GM12878 (cell line): ENCODE results near the gene TK2. TPM values are rescaled to one million over a fixed set of nuclear protein-coding genes. Genes with fewer than 3 reads are reported as not detected.

Experiments used
- ATAC-seq: fragments of 200-7000 bp; cut with Tn5 transposase; 3 replicates; pipeline ENCODE4 v1.9.1; 2020; ENCODE audit warnings: mild to moderate bottlenecking, moderate library complexity
- BruUV-seq: library from RNA; stranded (reverse); fragments of 400-500 nt; replicated peaks from 2 replicates; lab custom pipeline; 2021; lab: Mats Ljungman, UMichigan
- CTCF ChIA-PET: fragments of 300-600 bp; sonication (Branson Sonifier 250); formaldehyde crosslinking; extraction: SDS; loops from one replicate; lab custom pipeline; 2021; ENCODE audit warnings: inconsistent platforms; lab: Yijun Ruan, JAX
- POLR2A ChIA-PET: fragments of 350-600 bp; formaldehyde crosslinking; extraction: SDS; loops from one replicate; lab custom pipeline; 2021; ENCODE audit warnings: inconsistent platforms; lab: Charles Lee
- RAD21 ChIA-PET: fragments of 300-600 bp; sonication (Branson Sonifier 250); formaldehyde crosslinking; loops from one replicate; lab custom pipeline; 2023; ENCODE audit warnings: antibody characterized with exemption; ENCODE audit not compliant: unreplicated experiment; lab: Charles Lee
- SMC1A ChIA-PET: fragments of 300-600 bp; sonication (Branson Sonifier 250); formaldehyde crosslinking; loops from one replicate; lab custom pipeline; 2023; ENCODE audit not compliant: unreplicated experiment, uncharacterized antibody; lab: Charles Lee
- DNase-seq: peaks from one replicate; pipeline ENCODE4 v3.0.0-alpha.2; 2011; ENCODE audit warnings: low read depth, low spot score
- FAIRE-seq: peaks from 3 replicates; lab custom pipeline; 2011; peaks lifted over from hg19 to GRCh38; lab: Jason Lieb, UNC
- H2AFZ ChIP-seq: 2 replicates; pipeline ENCODE4 v1.6.0; 2011; ENCODE audit warnings: low read depth, low read length, control low read depth; ENCODE audit not compliant: control insufficient read depth
- H3K27ac ChIP-seq: 2 replicates; pipeline ENCODE4 v1.5.1; 2011; ENCODE audit warnings: control low read depth; ENCODE audit not compliant: control insufficient read depth, insufficient read depth
- H3K27me3 ChIP-seq, 2 experiments: replicated peaks in 1 of 2; 2 replicates each; pipeline versions ENCODE4 v1.6.0 to v1.6.1; 2011; ENCODE audit warnings: low read length in 1 of 2; ENCODE audit not compliant: control insufficient read depth in 2 of 2, insufficient read depth in 2 of 2
- H3K36me3 ChIP-seq, 2 experiments: 2 replicates each; pipeline ENCODE4 v1.5.1; 2011; ENCODE audit warnings: low read length in 1 of 2; ENCODE audit not compliant: control insufficient read depth in 2 of 2, insufficient read depth in 2 of 2
- H3K4me1 ChIP-seq: 2 replicates; pipeline ENCODE4 v1.6.1; 2011; ENCODE audit warnings: mild to moderate bottlenecking, low read length, moderate library complexity, mixed read lengths; ENCODE audit not compliant: control insufficient read depth, insufficient read depth
- H3K4me2 ChIP-seq: 2 replicates; pipeline ENCODE4 v1.6.0; 2011; ENCODE audit warnings: control low read depth; ENCODE audit not compliant: control insufficient read depth, insufficient read depth
- H3K4me3 ChIP-seq: fragments of 200-600 bp; sonication (generic); 2 replicates; pipeline ENCODE4 v1.5.1; 2016
- H3K79me2 ChIP-seq: 2 replicates; pipeline ENCODE4 v1.6.0; 2011; ENCODE audit warnings: low read length; ENCODE audit not compliant: control insufficient read depth, insufficient read depth
- H3K9ac ChIP-seq: 2 replicates; pipeline ENCODE4 v1.8.0; 2011; ENCODE audit warnings: low read length, control low read depth, mixed read lengths; ENCODE audit not compliant: control insufficient read depth, insufficient read depth
- H3K9me3 ChIP-seq: replicated peaks from 3 replicates; pipeline ENCODE4 v1.5.1; 2011; ENCODE audit warnings: mild to moderate bottlenecking, low read length; ENCODE audit not compliant: control insufficient read depth, insufficient read depth
- H4K20me1 ChIP-seq: 2 replicates; pipeline ENCODE4 v1.6.0; 2011; ENCODE audit not compliant: control insufficient read depth, insufficient read depth
- CEBPZ ChIP-seq: fragments of 150-350 bp; IDR thresholded peaks from 2 replicates; pipeline ENCODE4 v1.6.1; 2016; ENCODE audit warnings: low read depth, low read length
- CHD2 ChIP-seq: IDR thresholded peaks from 2 replicates; pipeline ENCODE4 v1.6.1; 2011; ENCODE audit warnings: low read depth, low read length, improper control_type of control experiment, borderline replicate concordance
- EED ChIP-seq: sonication (generic); IDR thresholded peaks from 2 replicates; pipeline ENCODE4 v1.6.1; 2016; ENCODE audit warnings: antibody characterized with exemption, low read depth
- EGR1 ChIP-seq, 2 experiments: IDR thresholded peaks; 1 replicate in 1 of 2; 2 replicates in 1 of 2; pipeline ENCODE4 v1.6.1; 2011 to 2012; ENCODE audit warnings: low read depth in 2 of 2, low read length in 2 of 2, borderline replicate concordance in 1 of 2, mild to moderate bottlenecking in 1 of 2, moderate library complexity in 1 of 2
- ELK1 ChIP-seq: IDR thresholded peaks from 2 replicates; pipeline ENCODE4 v1.6.1; 2012; ENCODE audit warnings: low read depth, low read length, improper control_type of control experiment
- FOS ChIP-seq: IDR thresholded peaks from 3 replicates; pipeline ENCODE4 v1.6.1; 2011; ENCODE audit warnings: borderline replicate concordance; ENCODE audit not compliant: insufficient read length; ENCODE audit errors: extremely low read depth
- KAT2A ChIP-seq: conservative IDR thresholded peaks from 2 replicates; pipeline ENCODE4 v1.6.1; 2011; ENCODE audit warnings: low read depth, low read length; ENCODE audit not compliant: control insufficient read depth
- NBN ChIP-seq: fragments of 450-650 bp; IDR thresholded peaks from 2 replicates; pipeline ENCODE4 v1.6.1; 2016
- RFX5 ChIP-seq: IDR thresholded peaks from 2 replicates; pipeline ENCODE4 v1.6.1; 2011; ENCODE audit warnings: low read depth, low read length, improper control_type of control experiment
- SIN3A ChIP-seq: IDR thresholded peaks from 2 replicates; pipeline ENCODE4 v1.6.1; 2012; ENCODE audit warnings: low read depth, low read length, improper control_type of control experiment
- SMARCA5 ChIP-seq: fragments of 450-650 bp; IDR thresholded peaks from 2 replicates; pipeline ENCODE4 v1.6.1; 2017; ENCODE audit warnings: mild to moderate bottlenecking
- TAF1 ChIP-seq: IDR thresholded peaks from 2 replicates; pipeline ENCODE4 v1.6.1; 2011; ENCODE audit warnings: mild to moderate bottlenecking, low read depth, low read length, borderline replicate concordance
- USF2 ChIP-seq: IDR thresholded peaks from 2 replicates; pipeline ENCODE4 v1.6.1; 2011; ENCODE audit warnings: low read depth, low read length, improper control_type of control experiment, borderline replicate concordance
- YY1 ChIP-seq: IDR thresholded peaks from 2 replicates; pipeline ENCODE4 v1.6.1; 2011; ENCODE audit warnings: low read depth, mild to moderate bottlenecking, low read length
- ZBED1 ChIP-seq: IDR thresholded peaks from 2 replicates; pipeline ENCODE4 v1.6.1; 2016; ENCODE audit warnings: borderline replicate concordance
- ZNF274 ChIP-seq: IDR thresholded peaks from one replicate; pipeline ENCODE4 v1.8.0; 2011; ENCODE audit not compliant: insufficient read length, insufficient read depth
- WGBS: methylation state at CpG from one replicate; pipeline ENCODE4 v1.1.6; 2016; ENCODE audit warnings: low lambda C conversion rate; ENCODE audit not compliant: insufficient replicate concordance, insufficient coverage; ENCODE audit errors: missing lambda C conversion rate; 5-methylcytosine and 5-hydroxymethylcytosine counted together
- in situ Hi-C: fragments of 300-500 bp; cut with MboI; formaldehyde crosslinking; loops from 9 replicates; pipeline ENCODE4 v1.14.3; 2018; ENCODE audit warnings: mixed read lengths
- intact Hi-C: fragments of 100-400 bp; cut with micrococcal nuclease; formaldehyde crosslinking; loops from one replicate; pipeline ENCODE4 v1.14.2; 2022; ENCODE audit not compliant: unreplicated experiment
- polyA plus RNA-seq, 11 experiments: library from polyadenylated mRNA; depleted of rRNA in 4 of 11; unstranded in 6 of 11; stranded (reverse) in 5 of 11; fragments of >200 nt; fragmentation: Nextera tagmentation in 4 of 11; fragmentation: Illumina TruSeq in 1 of 11; extraction: Ambion mirVana in 4 of 11; extraction: Trizol in 1 of 11; gene quantifications; 1 replicate in 1 of 11; 2 replicates in 10 of 11; pipeline versions ENCODE4 v1.2.1 to v1.2.3, GENCODE V29; 2011 to 2016; ENCODE audit warnings: inconsistent platforms in 2 of 11, missing spikeins in 2 of 11, low read depth in 1 of 11
- total RNA-seq, 4 experiments: library from RNA; depleted of rRNA in 3 of 4; stranded (reverse); fragments of >200 nt in 3 of 4; fragmentation: Illumina TruSeq in 1 of 4; extraction: Trizol in 1 of 4; gene quantifications; 2 replicates each; pipeline versions ENCODE4 v1.2.1 to v1.2.3, GENCODE V29; 2013 to 2021
- TF ChIP-seq, protein P1 (sequence below): fragments of 450-650 bp; IDR thresholded peaks from 2 replicates; pipeline ENCODE4 v1.6.1; 2018; ENCODE audit warnings: borderline replicate concordance, mild to moderate bottlenecking; ENCODE audit not compliant: partially characterized antibody

Gene TK2
- total and polyA plus RNA-seq, 10 of the 15 experiments (the other 5 are each of a cell fraction or from before 2014, with no cell fraction given), result 1.3 to 12.4 (median 3.0) TPM

- no peak overlapping the region for H3K4me2 ChIP-seq
- H3K9me3 ChIP-seq, result no peaks in the 10 kb centered on the region; the same call in 2 of the 3 replicates
- peaks cover 8% of the 10 kb centered on the region for H3K4me1 ChIP-seq
- no peak overlapping the region for H3K4me3 ChIP-seq
- ATAC-seq, result no peak
- no peak overlapping the region for H2AFZ ChIP-seq
- no peak overlapping the region for H3K27ac ChIP-seq
- DNase-seq, result no peak
- peaks cover 0 to 4% of the 10 kb centered on the region in 2 experiments; a peak in 1 of 4 replicates for H3K27me3 ChIP-seq
- ChIA-PET CTCF (interaction anchor here (2.8 kb wide), 1 partner anchor 12 kb away, joined by 9 read pairs; no protein-coding TSS in a partner anchor), POLR2A (interaction anchor here (0.6 kb wide), 1 partner anchor 80 kb away, joined by 3 read pairs; no protein-coding TSS in a partner anchor), SMC1A (no interaction called here), RAD21 (no interaction called here)
- H3K9ac ChIP-seq, result no peak overlapping the region
- H3K79me2 ChIP-seq, result no peaks in the 10 kb centered on the region
- in situ Hi-C loops, result no loop called here
- no peaks in the 10 kb centered on the region for H3K36me3 ChIP-seq
- 63% methylated on average over 3 of the region's 3 CpGs for WGBS
- no TSS peak for BruUV-seq
- no peak for FAIRE-seq
- no peaks in the 10 kb centered on the region for H4K20me1 ChIP-seq
- intact Hi-C loops, result no loop called here
- no peak for TF ChIP-seq CEBPZ
- TF ChIP-seq KAT2A, result no peak
- no peak for TF ChIP-seq FOS
- TF ChIP-seq EED, result no peak
- TF ChIP-seq SMARCA5, result no peak
- TF ChIP-seq ZNF274, result no peak
- no peak for TF ChIP-seq TAF1
- TF ChIP-seq EGR1 (IDR thresholded peaks at IDR 0.05; ENCODE audit: borderline replicate concordance in 1 of 2, low read depth in 2 of 2, low read length in 2 of 2), result no peak
- no peak for TF ChIP-seq USF2
- no peak for TF ChIP-seq RFX5
- TF ChIP-seq SIN3A, result no peak
- TF ChIP-seq NBN, result no peak
- TF ChIP-seq YY1, result no peak
- no peak for TF ChIP-seq CHD2
- TF ChIP-seq, protein P1, sequence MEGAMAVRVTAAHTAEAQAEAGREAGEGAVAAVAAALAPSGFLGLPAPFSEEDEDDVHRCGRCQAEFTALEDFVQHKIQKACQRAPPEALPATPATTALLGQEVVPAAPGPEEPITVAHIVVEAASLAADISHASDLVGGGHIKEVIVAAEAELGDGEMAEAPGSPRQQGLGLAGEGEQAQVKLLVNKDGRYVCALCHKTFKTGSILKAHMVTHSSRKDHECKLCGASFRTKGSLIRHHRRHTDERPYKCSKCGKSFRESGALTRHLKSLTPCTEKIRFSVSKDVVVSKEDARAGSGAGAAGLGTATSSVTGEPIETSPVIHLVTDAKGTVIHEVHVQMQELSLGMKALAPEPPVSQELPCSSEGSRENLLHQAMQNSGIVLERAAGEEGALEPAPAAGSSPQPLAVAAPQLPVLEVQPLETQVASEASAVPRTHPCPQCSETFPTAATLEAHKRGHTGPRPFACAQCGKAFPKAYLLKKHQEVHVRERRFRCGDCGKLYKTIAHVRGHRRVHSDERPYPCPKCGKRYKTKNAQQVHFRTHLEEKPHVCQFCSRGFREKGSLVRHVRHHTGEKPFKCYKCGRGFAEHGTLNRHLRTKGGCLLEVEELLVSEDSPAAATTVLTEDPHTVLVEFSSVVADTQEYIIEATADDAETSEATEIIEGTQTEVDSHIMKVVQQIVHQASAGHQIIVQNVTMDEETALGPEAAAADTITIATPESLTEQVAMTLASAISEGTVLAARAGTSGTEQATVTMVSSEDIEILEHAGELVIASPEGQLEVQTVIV, result no peak
- no peak for TF ChIP-seq ELK1
- TF ChIP-seq ZBED1, result no peak
Measured at GRCh38 chr16:66592241-66592640, 42.3 kb upstream of the TK2 start.
